Lower lobe of right lung (tissue), 2 donors: ENCODE data around the gene IL1B. TPM values are rescaled to one million over a fixed set of nuclear protein-coding genes. Genes with fewer than 3 reads are reported as not detected.

Experiments used
- ATAC-seq, 2 donors: fragments of 200-7000 bp; cut with Tn5 transposase; one replicate each; pipeline ENCODE4 v1.9.1; 2020 to 2022; ENCODE audit warnings: mild to moderate bottlenecking in 2 of 2, moderate library complexity in 2 of 2
- DNase-seq: peaks from one replicate; pipeline ENCODE4 v3.0.0-alpha.2; 2020
- H3K27ac ChIP-seq: fragments of 200-600 bp; one replicate; pipeline ENCODE4 v1.8.0; 2022
- H3K27me3 ChIP-seq: fragments of 200-600 bp; one replicate; pipeline ENCODE4 v1.8.0; 2022; ENCODE audit warnings: low read depth
- H3K36me3 ChIP-seq: fragments of 200-600 bp; one replicate; pipeline ENCODE4 v1.8.0; 2022; ENCODE audit warnings: mild to moderate bottlenecking
- H3K4me1 ChIP-seq: fragments of 200-600 bp; one replicate; pipeline ENCODE4 v1.8.0; 2022
- H3K4me3 ChIP-seq: fragments of 200-600 bp; one replicate; pipeline ENCODE4 v1.8.0; 2022; ENCODE audit warnings: mild to moderate bottlenecking
- H3K9me3 ChIP-seq: fragments of 200-600 bp; one replicate; pipeline ENCODE4 v1.8.0; 2022
- intact Hi-C: fragments of 100-400 bp; cut with DNase I; formaldehyde crosslinking; loops from one replicate; pipeline ENCODE4 v1.11.0; 2022
- total RNA-seq: library from RNA; stranded (reverse); fragmentation: NEBNext Ultra II Directional; extraction: Animal tissue kit (Norgen Biotek cat#: 25700); gene quantifications from one replicate; pipeline ENCODE4 v1.2.1, GENCODE V29; 2021
- TF ChIP-seq, protein P1 (sequence below): fragments of 200-600 bp; IDR thresholded peaks from one replicate; pipeline ENCODE4 v1.8.0; 2022; ENCODE audit warnings: antibody characterized with exemption, mild to moderate bottlenecking
- donor health status: DM: no; HTN: yes; CAD: no; lungs with severe emphysema.

Gene IL1B
- total RNA-seq, 1 donor from 2014 or later: 17.5 TPM

DNA sequence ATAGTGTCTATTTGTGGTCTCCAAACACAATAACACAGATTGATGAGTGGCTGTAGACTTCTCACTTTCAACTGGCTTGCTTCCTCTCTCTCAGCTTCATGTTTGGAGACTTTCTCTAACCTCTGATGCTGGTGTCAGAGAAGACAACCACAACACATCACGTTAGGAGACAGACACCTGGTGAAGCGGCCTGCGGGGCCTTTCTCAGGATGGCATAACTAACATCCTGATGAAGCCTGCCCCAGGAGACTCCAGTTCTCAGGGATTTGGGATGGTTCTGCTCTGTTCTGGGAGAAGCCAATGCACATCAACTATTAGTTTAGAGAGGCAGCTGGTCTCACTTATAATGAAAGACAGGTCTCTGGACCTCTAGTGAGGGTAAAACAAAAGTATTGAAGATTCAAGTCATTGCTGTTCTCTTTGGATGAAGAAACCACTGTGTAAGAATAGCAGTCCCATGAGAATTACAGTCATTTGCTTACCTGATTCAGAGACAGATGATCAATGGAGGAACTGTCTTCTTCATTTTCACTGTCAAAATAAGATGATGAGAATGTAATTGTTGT, 54.3 kb downstream of the IL1B start:
- Histone ChIP-seq H3K27me3 (no peaks in the 10 kb centered on the region), H3K36me3 (no peaks in the 10 kb centered on the region), H3K4me1 (peaks cover 4% of the 10 kb centered on the region), H3K27ac (no peak overlapping the region), H3K4me3 (no peak overlapping the region), H3K9me3 (no peaks in the 10 kb centered on the region)
- TF ChIP-seq, protein P1, sequence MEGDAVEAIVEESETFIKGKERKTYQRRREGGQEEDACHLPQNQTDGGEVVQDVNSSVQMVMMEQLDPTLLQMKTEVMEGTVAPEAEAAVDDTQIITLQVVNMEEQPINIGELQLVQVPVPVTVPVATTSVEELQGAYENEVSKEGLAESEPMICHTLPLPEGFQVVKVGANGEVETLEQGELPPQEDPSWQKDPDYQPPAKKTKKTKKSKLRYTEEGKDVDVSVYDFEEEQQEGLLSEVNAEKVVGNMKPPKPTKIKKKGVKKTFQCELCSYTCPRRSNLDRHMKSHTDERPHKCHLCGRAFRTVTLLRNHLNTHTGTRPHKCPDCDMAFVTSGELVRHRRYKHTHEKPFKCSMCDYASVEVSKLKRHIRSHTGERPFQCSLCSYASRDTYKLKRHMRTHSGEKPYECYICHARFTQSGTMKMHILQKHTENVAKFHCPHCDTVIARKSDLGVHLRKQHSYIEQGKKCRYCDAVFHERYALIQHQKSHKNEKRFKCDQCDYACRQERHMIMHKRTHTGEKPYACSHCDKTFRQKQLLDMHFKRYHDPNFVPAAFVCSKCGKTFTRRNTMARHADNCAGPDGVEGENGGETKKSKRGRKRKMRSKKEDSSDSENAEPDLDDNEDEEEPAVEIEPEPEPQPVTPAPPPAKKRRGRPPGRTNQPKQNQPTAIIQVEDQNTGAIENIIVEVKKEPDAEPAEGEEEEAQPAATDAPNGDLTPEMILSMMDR: no peak
- intact Hi-C loops: no loop called here
- no peak for ATAC-seq
- DNase-seq: no peak

Other genes with a start within 250 kb of the IL1B start
- gene SLC20A1, start 190.8 kb downstream of the IL1B start, total RNA-seq: 43.5 TPM
- gene NT5DC4, start 115.8 kb downstream of the IL1B start, total RNA-seq: 0.53 TPM
- 1.3 TPM for gene CKAP2L, start 72.2 kb downstream of the IL1B start, total RNA-seq
- 2.1 TPM for gene IL1A, start 52.3 kb downstream of the IL1B start, total RNA-seq
- not detected for gene IL37, start 74.4 kb upstream of the IL1B start, total RNA-seq
- not detected for gene IL36G, start 141.2 kb upstream of the IL1B start, total RNA-seq
- not detected for gene IL36A, start 168.7 kb upstream of the IL1B start, total RNA-seq
- gene IL36B, start 216.1 kb upstream of the IL1B start, total RNA-seq: not detected
- gene IL36RN, start 222.4 kb upstream of the IL1B start, total RNA-seq: not detected
- gene IL1F10, start 231.2 kb upstream of the IL1B start, total RNA-seq: not detected